Neural cell (in vitro differentiated cells): ENCODE results near the gene PSMA7. TPM values are rescaled to one million over a fixed set of nuclear protein-coding genes. Genes with fewer than 3 reads are reported as not detected.

Source experiments
- H2AFZ ChIP-seq: fragments of 200-600, 300-800 bp; sonication (generic), shearing (Covaris generic); 2 replicates; pipeline ENCODE4 v1.6.0; 2014; ENCODE audit warnings: low read depth, mild to moderate bottlenecking, antibody characterized with exemption, low read length, moderate library complexity
- H3F3A ChIP-seq: fragments of 200-600 bp; shearing (Covaris generic); 2 replicates; pipeline ENCODE4 v1.6.1; 2016; ENCODE audit warnings: mild to moderate bottlenecking, moderate library complexity, mixed read lengths, antibody characterized with exemption, low read length; ENCODE audit not compliant: insufficient read depth, poor library complexity, severe bottlenecking
- H3K27ac ChIP-seq: fragments of 200-600, 300-800 bp; sonication (generic), shearing (Covaris generic); 2 replicates; pipeline ENCODE4 v1.5.1; 2014; ENCODE audit warnings: mild to moderate bottlenecking, low read length, moderate library complexity
- H3K27me3 ChIP-seq: fragments of 300-800, 200-600 bp; sonication (generic), shearing (Covaris generic); 2 replicates; pipeline ENCODE4 v1.6.0; 2014; ENCODE audit warnings: mild to moderate bottlenecking, low read depth, low read length, moderate library complexity; ENCODE audit not compliant: insufficient read depth
- H3K36me3 ChIP-seq: fragments of 300-800, 200-600 bp; sonication (generic), shearing (Covaris generic); 2 replicates; pipeline ENCODE4 v1.5.1; 2014; ENCODE audit warnings: mild to moderate bottlenecking, antibody characterized with exemption, low read length, moderate library complexity; ENCODE audit not compliant: insufficient read depth
- H3K4me2 ChIP-seq: fragments of 300-800, 200-600 bp; sonication (generic), shearing (Covaris generic); 2 replicates; pipeline ENCODE4 v1.6.0; 2014; ENCODE audit warnings: mild to moderate bottlenecking, low read length
- H3K4me3 ChIP-seq: fragments of 300-800, 200-600 bp; sonication (generic), shearing (Covaris generic); 2 replicates; pipeline ENCODE4 v1.5.1; 2014; ENCODE audit warnings: mild to moderate bottlenecking, low read length, moderate library complexity
- H3K79me2 ChIP-seq: fragments of 200-600 bp; shearing (Covaris generic); replicated peaks from 2 replicates; pipeline ENCODE4 v1.6.0; 2014; ENCODE audit warnings: mild to moderate bottlenecking, low read length, moderate library complexity; ENCODE audit not compliant: insufficient read depth
- H3K9ac ChIP-seq: fragments of 300-800, 200-600 bp; sonication (generic), shearing (Covaris generic); 2 replicates; pipeline ENCODE4 v1.6.1; 2016; ENCODE audit warnings: mild to moderate bottlenecking, low read length, mixed read lengths
- H3K9me2 ChIP-seq: fragments of 200-600 bp; shearing (Covaris generic); 2 replicates; pipeline ENCODE4 v1.6.1; 2016; ENCODE audit warnings: mild to moderate bottlenecking, low read length, mixed read lengths; ENCODE audit not compliant: insufficient read depth
- H3K9me3 ChIP-seq: fragments of 200-600, 300-800 bp; sonication (generic), shearing (Covaris generic); 2 replicates; pipeline ENCODE4 v1.6.1; 2016; ENCODE audit warnings: mild to moderate bottlenecking, mixed run types, low read length, moderate library complexity, mixed read lengths
- H4K20me1 ChIP-seq: fragments of 200-600 bp; shearing (Covaris generic); 2 replicates; pipeline ENCODE4 v1.6.1; 2016; ENCODE audit warnings: mild to moderate bottlenecking, mixed run types; ENCODE audit not compliant: insufficient read depth
- CTCF ChIP-seq: fragments of 450-650 bp; IDR thresholded peaks from 2 replicates; pipeline ENCODE4 v1.5.1; 2014; ENCODE audit warnings: antibody characterized with exemption, mild to moderate bottlenecking, moderate library complexity; ENCODE audit not compliant: poor library complexity, severe bottlenecking
- EP300 ChIP-seq: fragments of 450-650 bp; conservative IDR thresholded peaks from 2 replicates; pipeline ENCODE4 v1.6.1; 2014; ENCODE audit warnings: antibody characterized with exemption, mild to moderate bottlenecking, moderate library complexity; ENCODE audit not compliant: poor library complexity, severe bottlenecking
- EZH2 ChIP-seq: fragments of 200-600, 300-800 bp; shearing (Covaris generic), sonication (generic); IDR thresholded peaks from 2 replicates; pipeline ENCODE4 v1.6.1; 2014; ENCODE audit warnings: antibody characterized with exemption, low read length, borderline replicate concordance, mild to moderate bottlenecking; ENCODE audit not compliant: insufficient read depth, poor library complexity, severe bottlenecking
- MXI1 ChIP-seq: fragments of 450-650 bp; conservative IDR thresholded peaks from 2 replicates; pipeline ENCODE4 v1.6.1; 2014; ENCODE audit warnings: antibody characterized with exemption, mild to moderate bottlenecking; ENCODE audit not compliant: poor library complexity, severe bottlenecking
- POLR2AphosphoS5 ChIP-seq: IDR thresholded peaks from 2 replicates; pipeline ENCODE4 v1.6.1; 2012
- RAD21 ChIP-seq: fragments of 450-650 bp; conservative IDR thresholded peaks from 2 replicates; pipeline ENCODE4 v1.6.1; 2014; ENCODE audit warnings: antibody characterized with exemption, mild to moderate bottlenecking, moderate library complexity
- SMC3 ChIP-seq: fragments of 450-650 bp; conservative IDR thresholded peaks from 2 replicates; pipeline ENCODE4 v1.6.1; 2014; ENCODE audit warnings: antibody characterized with exemption, mild to moderate bottlenecking, moderate library complexity; ENCODE audit not compliant: poor library complexity
- TAF1 ChIP-seq: IDR thresholded peaks from 2 replicates; pipeline ENCODE4 v1.6.1; 2012; ENCODE audit warnings: low read depth
- polyA plus RNA-seq: library from polyadenylated mRNA; depleted of rRNA; stranded (reverse); fragments of >200 nt; gene quantifications from 2 replicates; pipeline ENCODE4 v1.2.3, GENCODE V29; 2014
- TF ChIP-seq, protein P1 (sequence below): IDR thresholded peaks from 2 replicates; pipeline ENCODE4 v1.6.1; 2012; ENCODE audit warnings: borderline replicate concordance

PSMA7 gene
- polyA plus RNA-seq, 1 donor from 2014 or later, result 874 TPM

GRCh38 chr20:62119591-62120364 is 23.4 kb downstream of the PSMA7 start:
- Histone ChIP-seq H4K20me1 (peaks cover 14% of the 10 kb centered on the region), H3K27me3 (no peaks in the 10 kb centered on the region), H3K9me3 (no peaks in the 10 kb centered on the region), H3K27ac (no peak overlapping the region), H3K4me3 (no peak overlapping the region), H3K4me2 (no peak overlapping the region), H3K79me2 (peaks cover 18% of the 10 kb centered on the region), H3K9ac (no peak overlapping the region), H3K36me3 (no peaks in the 10 kb centered on the region), H2AFZ (no peak overlapping the region), H3K9me2 (no peaks in the 10 kb centered on the region), H3F3A (peaks cover 6% of the 10 kb centered on the region)
- TF ChIP-seq, protein P1, sequence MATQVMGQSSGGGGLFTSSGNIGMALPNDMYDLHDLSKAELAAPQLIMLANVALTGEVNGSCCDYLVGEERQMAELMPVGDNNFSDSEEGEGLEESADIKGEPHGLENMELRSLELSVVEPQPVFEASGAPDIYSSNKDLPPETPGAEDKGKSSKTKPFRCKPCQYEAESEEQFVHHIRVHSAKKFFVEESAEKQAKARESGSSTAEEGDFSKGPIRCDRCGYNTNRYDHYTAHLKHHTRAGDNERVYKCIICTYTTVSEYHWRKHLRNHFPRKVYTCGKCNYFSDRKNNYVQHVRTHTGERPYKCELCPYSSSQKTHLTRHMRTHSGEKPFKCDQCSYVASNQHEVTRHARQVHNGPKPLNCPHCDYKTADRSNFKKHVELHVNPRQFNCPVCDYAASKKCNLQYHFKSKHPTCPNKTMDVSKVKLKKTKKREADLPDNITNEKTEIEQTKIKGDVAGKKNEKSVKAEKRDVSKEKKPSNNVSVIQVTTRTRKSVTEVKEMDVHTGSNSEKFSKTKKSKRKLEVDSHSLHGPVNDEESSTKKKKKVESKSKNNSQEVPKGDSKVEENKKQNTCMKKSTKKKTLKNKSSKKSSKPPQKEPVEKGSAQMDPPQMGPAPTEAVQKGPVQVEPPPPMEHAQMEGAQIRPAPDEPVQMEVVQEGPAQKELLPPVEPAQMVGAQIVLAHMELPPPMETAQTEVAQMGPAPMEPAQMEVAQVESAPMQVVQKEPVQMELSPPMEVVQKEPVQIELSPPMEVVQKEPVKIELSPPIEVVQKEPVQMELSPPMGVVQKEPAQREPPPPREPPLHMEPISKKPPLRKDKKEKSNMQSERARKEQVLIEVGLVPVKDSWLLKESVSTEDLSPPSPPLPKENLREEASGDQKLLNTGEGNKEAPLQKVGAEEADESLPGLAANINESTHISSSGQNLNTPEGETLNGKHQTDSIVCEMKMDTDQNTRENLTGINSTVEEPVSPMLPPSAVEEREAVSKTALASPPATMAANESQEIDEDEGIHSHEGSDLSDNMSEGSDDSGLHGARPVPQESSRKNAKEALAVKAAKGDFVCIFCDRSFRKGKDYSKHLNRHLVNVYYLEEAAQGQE, result no peak
- TF ChIP-seq MXI1 (no peak), EP300 (no peak), SMC3 (no peak), TAF1 (no peak), RAD21 (no peak), CTCF (no peak), POLR2AphosphoS5 (no peak), EZH2 (no peak)

- no peaks in the 10 kb centered on the region for H3K36me3 ChIP-seq
- H3F3A ChIP-seq, result peaks cover 6% of the 10 kb centered on the region
- H3K79me2 ChIP-seq, result peaks cover 12% of the 10 kb centered on the region
- H3K9me3 ChIP-seq, result no peaks in the 10 kb centered on the region
- peaks cover 11% of the 10 kb centered on the region for H4K20me1 ChIP-seq
- H3K27ac ChIP-seq, result no peak overlapping the region
- no peaks in the 10 kb centered on the region for H3K9me2 ChIP-seq
- no peak for TF ChIP-seq EZH2
- TF ChIP-seq EP300, result no peak
- TF ChIP-seq CTCF, result no peak
- no peak for TF ChIP-seq TAF1
- no peak for TF ChIP-seq MXI1
- TF ChIP-seq, protein P1, result no peak
- no peak for TF ChIP-seq SMC3
- TF ChIP-seq RAD21, result no peak
- no peak for TF ChIP-seq POLR2AphosphoS5
- H2AFZ ChIP-seq, result no peak overlapping the region
- H3K9ac ChIP-seq, result no peak overlapping the region
- no peak overlapping the region for H3K4me2 ChIP-seq
- no peaks in the 10 kb centered on the region for H3K27me3 ChIP-seq
- H3K4me3 ChIP-seq, result no peak overlapping the region
Measured at GRCh38 chr20:62119115-62119514, 24.1 kb downstream of the PSMA7 start.
